SIG-M5 treated with dmso at 0.1 percent for 504 hours (cell line): Measurements from ENCODE around the gene PLEKHG2.

Experiments used
- DNase-seq: peaks from one replicate; lab custom pipeline; 2025; ENCODE audit not compliant: unreplicated experiment; lab: John Stamatoyannopoulos, UW

PLEKHG2 gene

GRCh38 chr19:39385629-39386411 lies 26.6 kb upstream of the PLEKHG2 start:
- DNase-seq, result no peak

GRCh38 chr19:39386557-39386956 lies 25.9 kb upstream of the PLEKHG2 start:
- DNase-seq, result no peak

- no peak for DNase-seq
Measured at GRCh38 chr19:39388657-39389056, 23.8 kb upstream of the PLEKHG2 start.

- DNase-seq, result no peak
Measured at GRCh38 chr19:39389631-39390414, 22.6 kb upstream of the PLEKHG2 start.

- DNase-seq, result no peak
Measured at GRCh38 chr19:39390451-39390750, 22.1 kb upstream of the PLEKHG2 start.

GRCh38 chr19:39390751-39391437 lies 21.6 kb upstream of the PLEKHG2 start, which contains the start of the genes MED29 and PAF1:
MED29 (plus strand) TSS chr19:39391378; CDS start chr19:39391423, 45 bp downstream.
PAF1 (minus strand) TSS chr19:39391106; CDS start chr19:39390864, 242 bp downstream.
- peak; percentile 100 for DNase-seq

GRCh38 chr19:39397360-39398296 lies 14.8 kb upstream of the PLEKHG2 start:
- peak; percentile 91 for DNase-seq

GRCh38 chr19:39398297-39398864 lies 14.1 kb upstream of the PLEKHG2 start:
- peak; percentile 97 for DNase-seq

GRCh38 chr19:39399668-39400050 lies 12.8 kb upstream of the PLEKHG2 start:
- no peak for DNase-seq

GRCh38 chr19:39400061-39400460 lies 12.4 kb upstream of the PLEKHG2 start:
- DNase-seq, result no peak

- no peak for DNase-seq
Measured at GRCh38 chr19:39401070-39401548, 11.4 kb upstream of the PLEKHG2 start.

- no peak for DNase-seq
Measured at GRCh38 chr19:39401549-39402345, 10.7 kb upstream of the PLEKHG2 start.

- DNase-seq, result peak; percentile 92
Measured at GRCh38 chr19:39402346-39403300, 9.8 kb upstream of the PLEKHG2 start.

- DNase-seq, result peak; percentile 92
Measured at GRCh38 chr19:39403331-39404312, 8.8 kb upstream of the PLEKHG2 start.

GRCh38 chr19:39405261-39405957 lies 7.1 kb upstream of the PLEKHG2 start:
- DNase-seq, result no peak

GRCh38 chr19:39405958-39406655 lies 6.4 kb upstream of the PLEKHG2 start:
- peak; percentile 67 for DNase-seq
